ENCODE results near the gene TRPM6.
"Not testable (repeated sequence)": the region's sequence is repeated elsewhere in the genome, so short reads cannot be mapped to it uniquely, and the experiment has no call there.

TRPM6 gene, protein sequence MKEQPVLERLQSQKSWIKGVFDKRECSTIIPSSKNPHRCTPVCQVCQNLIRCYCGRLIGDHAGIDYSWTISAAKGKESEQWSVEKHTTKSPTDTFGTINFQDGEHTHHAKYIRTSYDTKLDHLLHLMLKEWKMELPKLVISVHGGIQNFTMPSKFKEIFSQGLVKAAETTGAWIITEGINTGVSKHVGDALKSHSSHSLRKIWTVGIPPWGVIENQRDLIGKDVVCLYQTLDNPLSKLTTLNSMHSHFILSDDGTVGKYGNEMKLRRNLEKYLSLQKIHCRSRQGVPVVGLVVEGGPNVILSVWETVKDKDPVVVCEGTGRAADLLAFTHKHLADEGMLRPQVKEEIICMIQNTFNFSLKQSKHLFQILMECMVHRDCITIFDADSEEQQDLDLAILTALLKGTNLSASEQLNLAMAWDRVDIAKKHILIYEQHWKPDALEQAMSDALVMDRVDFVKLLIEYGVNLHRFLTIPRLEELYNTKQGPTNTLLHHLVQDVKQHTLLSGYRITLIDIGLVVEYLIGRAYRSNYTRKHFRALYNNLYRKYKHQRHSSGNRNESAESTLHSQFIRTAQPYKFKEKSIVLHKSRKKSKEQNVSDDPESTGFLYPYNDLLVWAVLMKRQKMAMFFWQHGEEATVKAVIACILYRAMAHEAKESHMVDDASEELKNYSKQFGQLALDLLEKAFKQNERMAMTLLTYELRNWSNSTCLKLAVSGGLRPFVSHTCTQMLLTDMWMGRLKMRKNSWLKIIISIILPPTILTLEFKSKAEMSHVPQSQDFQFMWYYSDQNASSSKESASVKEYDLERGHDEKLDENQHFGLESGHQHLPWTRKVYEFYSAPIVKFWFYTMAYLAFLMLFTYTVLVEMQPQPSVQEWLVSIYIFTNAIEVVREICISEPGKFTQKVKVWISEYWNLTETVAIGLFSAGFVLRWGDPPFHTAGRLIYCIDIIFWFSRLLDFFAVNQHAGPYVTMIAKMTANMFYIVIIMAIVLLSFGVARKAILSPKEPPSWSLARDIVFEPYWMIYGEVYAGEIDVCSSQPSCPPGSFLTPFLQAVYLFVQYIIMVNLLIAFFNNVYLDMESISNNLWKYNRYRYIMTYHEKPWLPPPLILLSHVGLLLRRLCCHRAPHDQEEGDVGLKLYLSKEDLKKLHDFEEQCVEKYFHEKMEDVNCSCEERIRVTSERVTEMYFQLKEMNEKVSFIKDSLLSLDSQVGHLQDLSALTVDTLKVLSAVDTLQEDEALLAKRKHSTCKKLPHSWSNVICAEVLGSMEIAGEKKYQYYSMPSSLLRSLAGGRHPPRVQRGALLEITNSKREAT (N-terminal part only)

DNA sequence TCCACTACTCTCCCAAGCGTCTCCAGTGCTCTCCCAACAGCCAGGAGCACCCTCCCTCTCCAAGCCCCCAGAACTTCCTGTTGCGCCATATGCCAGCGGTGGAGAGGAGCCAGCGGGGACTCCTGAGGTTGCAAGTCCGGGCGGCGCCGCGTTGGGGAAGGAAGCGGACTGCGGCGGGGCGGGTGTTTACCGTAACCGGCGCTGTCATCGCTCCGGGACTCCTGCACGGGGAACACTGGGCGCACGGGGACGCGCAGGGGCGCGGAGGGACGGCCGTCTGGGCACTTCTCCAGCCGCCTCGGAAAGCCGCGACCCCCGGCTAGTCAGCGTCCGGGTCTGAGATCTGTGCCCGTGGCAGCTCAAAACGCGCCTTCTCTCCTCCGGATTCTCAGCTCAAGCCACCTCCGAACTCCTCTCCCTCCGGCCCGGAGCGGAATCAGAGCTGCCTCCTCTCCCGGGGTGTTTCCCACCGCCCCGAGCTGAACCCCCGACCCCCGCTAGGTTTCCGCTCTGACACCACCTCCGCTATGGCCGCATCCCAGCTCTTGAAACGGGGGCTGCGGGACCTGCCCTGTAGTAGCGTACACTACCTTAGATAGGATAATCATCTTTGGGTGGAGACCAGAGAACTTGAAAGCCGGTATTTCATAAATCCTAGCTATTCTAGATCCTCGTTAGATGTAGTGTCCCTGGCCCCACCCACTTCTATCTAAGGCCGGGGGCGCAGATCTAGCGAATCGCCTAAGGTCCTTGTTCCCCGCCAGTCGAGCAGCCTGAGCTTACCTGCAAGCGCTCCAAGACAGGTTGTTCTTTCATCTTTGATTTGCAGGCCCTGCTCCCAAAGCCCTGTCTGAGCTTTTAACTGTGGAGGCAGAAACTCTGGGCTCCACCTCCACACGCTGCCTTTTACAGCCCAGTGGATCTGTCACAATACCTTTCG, at the start of gene TRPM6:
TSS of gene TRPM6 (minus strand) at position 881 of the 940 bp plus-strand sequence. CDS start at position 816, 65 bp downstream.
- Mint-ChIP-seq H3K9me3 (peaks cover 5% of the 10 kb centered on the region), H3K27me3 (ENCODE audit: low read depth) (peaks cover 47% of the 10 kb centered on the region), H3K4me3 (peak within 1 kb of the TSS; percentile 90), H3K4me1 (ENCODE audit: low read depth) (peaks cover 12% of the 10 kb centered on the region), H3K27ac (peak within 1 kb of the TSS; percentile 46), H3K36me3 (ENCODE audit: low read depth) (no peaks in the 10 kb centered on the region)

DNA sequence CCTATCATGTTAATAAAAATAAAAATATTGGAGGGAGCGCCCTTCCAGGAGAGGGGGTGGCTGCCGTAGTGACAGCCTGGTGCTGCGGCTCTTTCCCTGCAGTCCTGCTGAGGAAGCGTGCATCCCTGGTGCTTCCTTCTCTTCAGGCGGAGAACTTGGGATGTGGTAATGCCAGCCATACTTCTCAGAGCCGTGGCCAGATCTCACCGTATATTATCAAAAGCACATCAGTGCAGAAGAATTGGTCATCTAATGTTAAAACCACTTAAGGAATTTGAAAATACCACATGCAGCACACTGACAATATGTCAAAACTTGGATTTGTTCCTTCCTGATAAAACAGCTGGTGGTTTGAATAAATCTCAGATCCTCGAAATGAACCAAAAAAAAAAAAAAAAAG, 47.3 kb upstream of the TRPM6 start:
- Mint-ChIP-seq H3K9me3 (peaks cover 6% of the 10 kb centered on the region), H3K27ac (no peak overlapping the region), H3K27me3 (ENCODE audit: low read depth) (peaks cover 30% of the 10 kb centered on the region), H3K4me1 (ENCODE audit: low read depth) (no peaks in the 10 kb centered on the region), H3K4me3 (no peak overlapping the region), H3K36me3 (ENCODE audit: low read depth) (no peaks in the 10 kb centered on the region)

DNA sequence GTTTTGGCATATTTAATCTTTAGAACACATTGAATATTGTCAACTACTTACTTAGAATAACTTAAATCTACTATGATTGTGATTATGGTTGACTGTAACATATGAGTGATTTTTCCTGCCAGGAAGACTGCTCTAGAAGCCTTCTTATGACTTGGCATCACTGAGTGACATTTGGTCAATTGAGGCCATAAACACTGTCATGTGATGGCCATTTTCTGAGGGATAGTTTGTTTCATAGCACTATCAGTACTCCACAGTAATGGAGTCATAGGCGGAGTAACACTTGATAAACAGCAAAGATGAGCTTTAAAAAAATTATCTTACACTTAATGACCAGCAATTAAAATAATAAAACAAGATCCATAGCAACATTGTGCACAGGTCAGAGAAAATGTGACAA, 34.0 kb upstream of the TRPM6 start:
- H3K27ac Mint-ChIP-seq: no peak overlapping the region
- no peaks in the 10 kb centered on the region for H3K4me1 Mint-ChIP-seq (ENCODE audit: low read depth)
- H3K27me3 Mint-ChIP-seq (ENCODE audit: low read depth): no peaks in the 10 kb centered on the region
- no peak overlapping the region for H3K4me3 Mint-ChIP-seq
- no peaks in the 10 kb centered on the region for H3K9me3 Mint-ChIP-seq
- no peaks in the 10 kb centered on the region for H3K36me3 Mint-ChIP-seq (ENCODE audit: low read depth)

DNA sequence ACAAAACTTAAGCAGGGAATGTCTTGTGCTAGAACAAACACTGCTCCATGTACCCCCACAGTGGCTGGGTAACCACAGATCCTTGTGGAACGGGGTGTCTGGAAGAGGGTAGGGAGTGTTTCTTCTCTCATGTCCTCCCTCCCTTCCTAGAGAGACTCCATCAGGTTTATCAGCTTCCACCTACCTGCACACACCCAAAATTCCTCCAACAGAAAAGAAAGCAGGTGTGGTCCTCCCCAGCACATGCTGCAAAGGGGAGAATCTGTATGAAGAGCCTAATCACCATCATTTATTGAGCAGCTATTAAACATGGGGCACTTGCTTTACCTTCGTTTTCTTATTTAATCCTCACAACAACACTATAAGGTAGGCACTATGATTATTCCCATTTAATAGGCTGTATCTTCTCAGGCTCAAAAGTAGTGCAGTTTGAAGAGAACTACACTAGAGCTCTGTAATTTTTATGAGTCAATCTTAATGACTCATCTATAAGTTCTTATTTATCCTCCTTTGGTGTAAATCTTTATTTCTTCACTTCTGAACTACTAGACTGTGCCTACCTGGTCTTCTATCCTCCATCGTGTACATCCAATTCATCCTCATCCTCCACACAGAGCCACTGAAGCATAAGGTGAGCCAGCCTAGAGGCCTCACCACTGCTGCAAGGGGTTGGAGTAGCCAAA, 33.4 kb upstream of the TRPM6 start:
- Mint-ChIP-seq H3K27me3 (ENCODE audit: low read depth) (no peaks in the 10 kb centered on the region), H3K36me3 (ENCODE audit: low read depth) (no peaks in the 10 kb centered on the region), H3K9me3 (no peaks in the 10 kb centered on the region), H3K27ac (no peak overlapping the region), H3K4me3 (no peak overlapping the region), H3K4me1 (ENCODE audit: low read depth) (no peaks in the 10 kb centered on the region)

DNA sequence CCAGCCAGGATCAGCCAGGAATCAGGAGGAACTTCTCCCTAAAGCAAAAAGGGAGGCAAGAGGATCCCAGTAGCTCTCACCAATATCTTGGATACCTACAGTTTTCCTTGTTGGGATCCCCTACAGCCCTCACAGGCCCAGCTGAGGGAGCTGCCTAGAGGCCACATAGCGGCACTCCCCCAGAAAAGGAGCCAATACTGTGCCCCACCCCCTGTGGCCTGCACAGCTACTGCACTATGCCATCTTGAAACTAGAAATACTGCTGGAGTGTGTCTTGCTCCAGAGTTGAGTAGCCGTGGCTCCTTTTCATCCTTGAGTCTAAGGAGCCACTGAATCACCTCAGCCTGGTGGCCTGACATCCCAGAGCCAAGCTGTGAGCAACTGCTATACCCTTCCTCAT, 22.3 kb upstream of the TRPM6 start:
- Mint-ChIP-seq H3K27me3 (ENCODE audit: low read depth) (peaks cover 4% of the 10 kb centered on the region), H3K36me3 (ENCODE audit: low read depth) (no peaks in the 10 kb centered on the region), H3K4me1 (ENCODE audit: low read depth) (no peaks in the 10 kb centered on the region), H3K27ac (no peak overlapping the region), H3K9me3 (peaks cover 7% of the 10 kb centered on the region), H3K4me3 (no peak overlapping the region)

DNA sequence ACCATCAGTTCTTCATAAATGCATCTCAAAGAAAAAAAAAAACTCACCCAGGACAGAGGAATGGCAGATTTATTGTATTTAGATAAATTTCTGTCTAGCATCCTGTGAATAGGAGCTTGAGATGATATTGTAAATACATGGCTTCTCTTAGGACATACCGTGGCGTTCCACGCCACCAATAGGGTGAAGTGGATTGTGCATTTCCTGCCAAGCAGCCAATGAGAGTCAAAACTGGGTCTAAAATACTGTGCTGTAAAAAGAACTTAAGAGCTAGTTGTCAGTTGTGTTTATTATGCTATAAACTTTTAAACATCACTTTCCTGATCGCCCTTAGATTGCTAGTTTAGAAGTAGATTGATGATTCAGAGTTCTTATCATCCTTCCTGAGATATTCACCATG, 20.9 kb upstream of the TRPM6 start:
- H3K27me3 Mint-ChIP-seq (ENCODE audit: low read depth): peaks cover 4% of the 10 kb centered on the region
- no peaks in the 10 kb centered on the region for H3K36me3 Mint-ChIP-seq (ENCODE audit: low read depth)
- H3K9me3 Mint-ChIP-seq: peaks cover 7% of the 10 kb centered on the region
- no peaks in the 10 kb centered on the region for H3K4me1 Mint-ChIP-seq (ENCODE audit: low read depth)
- H3K4me3 Mint-ChIP-seq: no peak overlapping the region
- H3K27ac Mint-ChIP-seq: no peak overlapping the region

DNA sequence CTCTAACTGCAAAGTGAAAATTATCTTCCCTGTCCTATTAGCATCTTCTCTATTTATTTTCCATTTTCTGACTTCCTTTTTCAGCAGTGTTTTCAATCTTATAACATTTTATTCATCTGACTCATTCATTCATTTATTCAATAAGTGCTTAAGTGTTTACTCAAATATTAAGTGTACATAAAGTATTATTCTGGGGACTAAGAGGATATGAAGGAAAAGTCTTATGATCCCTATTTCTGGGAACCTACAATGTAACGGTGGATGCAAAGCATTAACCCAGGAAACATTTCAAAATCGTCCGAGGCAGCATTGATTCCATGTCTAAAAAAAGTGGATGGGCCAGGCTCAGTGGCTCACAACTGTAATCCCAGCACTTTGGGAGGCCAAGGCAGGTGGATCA, 19.4 kb upstream of the TRPM6 start:
- Mint-ChIP-seq H3K27ac (no peak overlapping the region), H3K9me3 (peaks cover 6% of the 10 kb centered on the region), H3K36me3 (ENCODE audit: low read depth) (no peaks in the 10 kb centered on the region), H3K4me1 (ENCODE audit: low read depth) (no peaks in the 10 kb centered on the region), H3K4me3 (no peak overlapping the region), H3K27me3 (ENCODE audit: low read depth) (peaks cover 2% of the 10 kb centered on the region)

DNA sequence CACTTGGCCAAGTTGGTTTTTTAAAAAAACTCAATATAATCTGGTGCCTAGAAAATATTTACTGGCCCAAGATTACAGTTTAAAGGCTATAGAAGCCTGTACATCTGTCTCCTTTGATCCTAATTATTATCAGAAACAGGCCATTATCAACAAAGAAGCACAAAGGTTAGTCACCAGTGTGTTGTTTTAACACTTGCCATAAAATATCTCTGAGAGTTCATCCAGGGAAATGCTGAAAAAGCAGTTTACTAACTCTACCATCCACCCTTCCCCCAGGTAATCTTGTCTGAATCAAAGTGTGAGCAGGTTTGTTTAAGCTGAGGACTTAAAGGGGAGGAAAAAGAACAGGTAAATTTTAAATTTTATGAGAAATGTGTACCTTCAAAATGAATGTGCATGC, 13.3 kb upstream of the TRPM6 start:
- Mint-ChIP-seq H3K4me3 (no peak overlapping the region), H3K4me1 (ENCODE audit: low read depth) (no peaks in the 10 kb centered on the region), H3K9me3 (no peaks in the 10 kb centered on the region), H3K27ac (no peak overlapping the region), H3K27me3 (ENCODE audit: low read depth) (no peaks in the 10 kb centered on the region), H3K36me3 (ENCODE audit: low read depth) (no peaks in the 10 kb centered on the region)

DNA sequence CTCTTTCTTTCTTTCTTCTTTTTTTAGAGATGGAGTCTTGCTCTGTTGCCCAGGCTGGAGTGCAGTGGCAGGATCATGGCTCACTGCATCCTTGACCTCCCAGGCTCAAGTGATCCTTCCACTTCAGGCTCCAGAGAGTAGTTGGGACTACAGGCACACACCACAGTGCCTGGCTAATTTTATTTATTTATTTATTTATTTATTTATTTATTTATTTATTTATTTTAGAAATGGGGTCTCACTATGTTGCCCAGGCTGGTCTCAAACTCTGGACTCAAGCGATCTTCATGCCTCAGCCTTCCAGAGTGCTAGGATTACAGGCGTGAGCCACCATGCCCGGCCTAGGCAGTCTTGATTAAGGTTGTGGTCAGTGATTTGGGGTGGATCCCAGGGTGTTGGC, 728 bp upstream of the TRPM6 start:
- peaks cover 12% of the 10 kb centered on the region for H3K4me1 Mint-ChIP-seq (ENCODE audit: low read depth)
- not testable (repeated sequence) for H3K9me3 Mint-ChIP-seq; H3K36me3 Mint-ChIP-seq (ENCODE audit: low read depth); H3K27ac Mint-ChIP-seq
- H3K4me3 Mint-ChIP-seq: peak overlapping the region; percentile 64
- H3K27me3 Mint-ChIP-seq (ENCODE audit: low read depth): peaks cover 49% of the 10 kb centered on the region

DNA sequence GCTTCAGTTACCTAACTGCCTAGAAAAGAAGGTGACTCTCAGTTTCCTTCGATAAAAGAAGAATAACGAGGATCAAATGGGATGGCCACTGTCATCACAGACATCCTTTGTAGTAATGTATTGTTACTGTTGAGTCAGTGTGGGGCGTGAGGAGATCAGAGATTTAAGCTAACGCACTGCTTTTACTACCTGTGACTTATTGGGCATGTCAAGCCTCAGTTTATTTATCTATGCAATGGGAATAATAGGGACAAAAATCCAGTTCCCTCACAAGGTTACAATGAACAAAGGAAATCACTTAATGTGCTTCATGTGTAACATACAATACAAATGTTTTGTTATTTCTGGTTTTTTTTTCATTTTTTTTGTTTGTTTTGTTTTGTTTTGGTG, 255 bp upstream of the TRPM6 start:
- no peak overlapping the region for H3K27ac Mint-ChIP-seq
- H3K9me3 Mint-ChIP-seq: peaks cover 5% of the 10 kb centered on the region
- H3K36me3 Mint-ChIP-seq (ENCODE audit: low read depth): no peaks in the 10 kb centered on the region
- H3K4me1 Mint-ChIP-seq (ENCODE audit: low read depth): peaks cover 12% of the 10 kb centered on the region
- H3K4me3 Mint-ChIP-seq: peak overlapping the region; percentile 90
- peaks cover 49% of the 10 kb centered on the region for H3K27me3 Mint-ChIP-seq (ENCODE audit: low read depth)

DNA sequence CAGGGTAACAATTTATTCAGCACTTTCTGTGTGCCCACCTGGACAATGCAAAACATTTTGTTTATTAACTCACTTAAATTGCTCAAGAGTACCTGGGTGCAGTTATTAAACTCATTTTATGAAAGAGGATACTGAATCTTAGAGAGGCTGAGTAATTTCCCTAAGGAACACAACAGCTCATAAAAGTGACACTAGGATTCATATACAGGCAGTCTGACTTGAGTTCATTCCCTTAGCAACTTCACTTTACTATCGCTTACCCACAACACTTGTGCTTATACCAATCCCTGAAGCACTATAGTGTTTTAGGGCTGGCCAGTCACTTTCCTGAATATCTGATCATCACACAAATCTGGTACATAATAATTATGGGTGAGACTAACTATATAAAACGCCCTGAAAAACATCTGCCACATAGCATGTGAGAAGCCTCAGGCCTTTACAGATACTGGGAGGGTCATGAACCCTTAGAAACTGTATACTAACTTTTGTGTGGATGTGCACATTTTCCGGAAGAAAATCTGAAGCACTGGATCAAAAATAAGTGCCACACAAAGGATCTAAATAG, 11.3 kb downstream of the TRPM6 start:
- H3K4me3 Mint-ChIP-seq: no peak overlapping the region
- H3K9me3 Mint-ChIP-seq: peaks cover 26% of the 10 kb centered on the region
- no peaks in the 10 kb centered on the region for H3K4me1 Mint-ChIP-seq (ENCODE audit: low read depth)
- H3K27ac Mint-ChIP-seq: no peak overlapping the region
- peaks cover 4% of the 10 kb centered on the region for H3K36me3 Mint-ChIP-seq (ENCODE audit: low read depth)
- H3K27me3 Mint-ChIP-seq (ENCODE audit: low read depth): peaks cover 9% of the 10 kb centered on the region

DNA sequence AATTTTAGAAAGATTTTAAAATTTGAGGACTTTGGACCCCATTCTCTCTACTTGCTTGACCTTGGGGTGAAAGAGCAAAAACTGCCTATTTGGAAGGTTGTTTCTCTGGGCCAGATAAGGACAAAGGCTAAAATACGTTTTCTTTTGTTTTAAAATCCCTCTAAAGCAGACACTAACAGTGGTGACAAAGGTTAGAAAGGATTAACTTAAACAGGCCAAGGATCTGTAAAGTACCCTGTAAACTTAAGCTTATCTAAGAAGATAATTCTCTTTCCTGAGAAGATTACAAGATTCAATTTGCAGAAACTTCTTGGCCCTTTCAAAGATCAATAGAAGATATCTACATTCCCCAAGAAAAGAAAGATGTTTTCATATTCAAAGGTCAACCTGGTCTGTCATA, 12.1 kb downstream of the TRPM6 start:
- H3K27me3 Mint-ChIP-seq (ENCODE audit: low read depth): peaks cover 9% of the 10 kb centered on the region
- H3K36me3 Mint-ChIP-seq (ENCODE audit: low read depth): peaks cover 4% of the 10 kb centered on the region
- H3K9me3 Mint-ChIP-seq: peaks cover 24% of the 10 kb centered on the region
- no peaks in the 10 kb centered on the region for H3K4me1 Mint-ChIP-seq (ENCODE audit: low read depth)
- no peak overlapping the region for H3K27ac Mint-ChIP-seq
- H3K4me3 Mint-ChIP-seq: no peak overlapping the region

DNA sequence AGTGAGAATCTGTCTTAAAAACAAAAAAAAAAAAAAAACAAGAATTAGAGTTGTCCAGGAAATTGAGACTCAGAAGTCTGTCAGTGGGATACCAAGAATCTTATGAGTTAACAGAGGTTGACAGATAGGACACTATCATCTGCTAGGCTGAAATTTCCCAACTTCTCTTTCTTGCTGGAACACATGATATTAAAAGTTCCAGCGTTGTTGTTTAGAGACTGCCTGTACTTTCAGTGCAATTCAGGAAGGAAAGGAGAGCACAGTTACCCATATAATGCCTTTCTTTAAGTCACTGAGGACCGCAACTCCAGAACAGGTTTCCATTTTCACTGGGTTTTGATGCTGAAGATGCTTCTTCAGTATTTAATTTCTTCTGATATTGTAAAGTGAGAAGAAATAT, 13.5 kb downstream of the TRPM6 start:
- peaks cover 4% of the 10 kb centered on the region for H3K36me3 Mint-ChIP-seq (ENCODE audit: low read depth)
- no peak overlapping the region for H3K27ac Mint-ChIP-seq
- peaks cover 9% of the 10 kb centered on the region for H3K27me3 Mint-ChIP-seq (ENCODE audit: low read depth)
- no peaks in the 10 kb centered on the region for H3K4me1 Mint-ChIP-seq (ENCODE audit: low read depth)
- H3K9me3 Mint-ChIP-seq: peaks cover 10% of the 10 kb centered on the region
- H3K4me3 Mint-ChIP-seq: no peak overlapping the region
